Large intestine (tissue), 3 donors: ENCODE results near the gene HSPA4L. TPM values are rescaled to one million over a fixed set of nuclear protein-coding genes. Genes with fewer than 3 reads are reported as not detected.

Experiments
- DNase-seq, 2 donors: peaks; one replicate each; pipeline versions ENCODE4 v3.0.0 to v3.0.0-alpha.2; 2013
- H3K27ac ChIP-seq: one replicate; pipeline ENCODE4 v1.5.1; 2013; ENCODE audit warnings: low read length
- H3K27me3 ChIP-seq: 2 replicates; pipeline ENCODE4 v1.6.1; 2013; ENCODE audit warnings: low read length; ENCODE audit not compliant: control insufficient read depth, insufficient read depth
- H3K36me3 ChIP-seq: 2 replicates; pipeline ENCODE4 v1.6.1; 2013; ENCODE audit warnings: low read length; ENCODE audit not compliant: control insufficient read depth, insufficient read depth
- H3K4me1 ChIP-seq: one replicate; pipeline ENCODE4 v1.6.1; 2013; ENCODE audit warnings: low read length; ENCODE audit not compliant: control insufficient read depth, insufficient read depth
- H3K4me3 ChIP-seq: one replicate; pipeline ENCODE4 v1.5.1; 2013; ENCODE audit warnings: low read length
- H3K9me3 ChIP-seq: one replicate; pipeline ENCODE4 v1.6.1; 2013; ENCODE audit warnings: mild to moderate bottlenecking, low read depth, low read length, moderate library complexity; ENCODE audit not compliant: control insufficient read depth
- WGBS: methylation state at CpG from one replicate; pipeline ENCODE4 v1.1.5; 2013; ENCODE audit warnings: low lambda C conversion rate; ENCODE audit not compliant: insufficient coverage; 5-methylcytosine and 5-hydroxymethylcytosine counted together
- polyA plus RNA-seq: library from polyadenylated mRNA; unstranded; fragments of 120-200 nt; gene quantifications from one replicate; pipeline ENCODE4 v1.2.1, GENCODE V29; 2013

HSPA4L gene
- polyA plus RNA-seq, 1 donor: 2.1 TPM

DNA sequence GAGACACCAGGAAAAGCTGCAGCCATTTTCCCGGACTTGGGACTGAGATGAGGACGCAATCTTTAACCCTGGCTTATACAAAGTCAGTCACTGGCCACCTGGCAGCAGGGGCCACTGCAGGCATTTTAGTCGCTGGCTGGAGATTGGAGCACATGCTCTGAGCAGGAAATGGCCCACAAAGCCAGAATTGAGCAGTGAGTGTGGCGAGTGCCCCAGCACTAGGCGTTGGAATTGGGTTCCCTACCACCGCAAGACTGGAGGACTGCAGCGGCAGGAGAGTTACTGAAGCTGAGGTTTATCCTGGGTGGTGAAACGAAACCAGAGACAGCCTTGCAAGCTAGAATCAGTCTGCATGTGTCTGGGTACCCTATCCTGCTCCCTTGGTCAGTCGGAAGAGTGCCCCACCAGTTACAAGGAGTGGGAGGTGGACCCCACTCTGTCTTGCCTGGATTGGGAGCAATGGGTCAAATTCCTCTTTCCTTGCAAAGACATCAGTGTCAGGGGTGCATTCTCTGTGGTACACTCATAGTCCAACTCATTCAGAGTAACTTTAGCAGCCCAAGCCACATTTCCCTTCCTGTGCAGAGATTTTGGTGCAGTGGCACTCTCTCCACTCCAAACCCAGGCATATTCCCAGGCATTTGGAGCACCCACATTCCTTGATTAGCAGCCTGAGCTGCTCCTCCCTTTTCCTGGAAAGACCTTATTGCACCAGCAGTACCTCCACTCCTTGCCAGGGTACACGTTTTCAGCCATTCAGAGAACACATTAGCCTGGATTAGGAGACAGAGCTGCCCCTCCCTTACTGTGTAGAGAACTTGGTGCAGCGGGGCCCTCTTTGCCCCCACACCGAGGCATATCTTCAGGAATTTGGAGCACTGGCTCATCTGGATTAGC lies 61.8 kb downstream of the HSPA4L start:
- no peaks in the 10 kb centered on the region for H3K4me1 ChIP-seq
- no peak overlapping the region for H3K27ac ChIP-seq
- no peak overlapping the region for H3K4me3 ChIP-seq
- no CpG with 5 or more reads among the region's 12 CpGs for WGBS
- no peak for DNase-seq
- H3K9me3 ChIP-seq: peaks cover 9% of the 10 kb centered on the region
- H3K27me3 ChIP-seq: no peaks in the 10 kb centered on the region
- H3K36me3 ChIP-seq: no peaks in the 10 kb centered on the region

DNA sequence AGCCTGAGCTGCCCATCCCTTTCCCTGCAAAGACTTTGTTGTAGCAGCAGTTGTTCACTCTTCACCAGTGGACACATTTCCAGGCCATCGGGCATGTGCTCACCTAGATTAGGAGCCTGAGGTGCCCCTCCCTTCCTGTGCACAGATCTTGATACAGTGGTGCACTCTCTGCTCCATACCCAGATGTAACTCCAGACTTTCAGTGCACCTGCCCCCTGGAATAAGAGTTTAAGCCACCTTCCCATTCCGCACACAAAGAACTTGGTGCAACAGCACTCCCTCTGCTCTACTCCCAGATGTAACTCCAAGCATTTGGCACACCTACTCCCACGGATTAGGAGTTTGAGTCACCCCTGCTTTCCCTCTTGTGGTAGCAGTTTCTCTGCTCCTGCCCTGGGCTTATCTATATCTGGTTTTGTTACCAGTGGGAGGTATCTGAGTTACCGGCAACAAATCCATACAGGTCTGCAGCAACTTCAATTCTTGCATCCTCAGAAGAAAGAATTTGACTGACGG lies 62.5 kb downstream of the HSPA4L start:
- H3K9me3 ChIP-seq: peaks cover 14% of the 10 kb centered on the region
- no peaks in the 10 kb centered on the region for H3K27me3 ChIP-seq
- H3K4me1 ChIP-seq: no peaks in the 10 kb centered on the region
- 83% methylated on average over 2 of the region's 5 CpGs for WGBS
- no peak overlapping the region for H3K27ac ChIP-seq
- H3K36me3 ChIP-seq: no peaks in the 10 kb centered on the region
- H3K4me3 ChIP-seq: no peak overlapping the region
- no peak for DNase-seq

DNA sequence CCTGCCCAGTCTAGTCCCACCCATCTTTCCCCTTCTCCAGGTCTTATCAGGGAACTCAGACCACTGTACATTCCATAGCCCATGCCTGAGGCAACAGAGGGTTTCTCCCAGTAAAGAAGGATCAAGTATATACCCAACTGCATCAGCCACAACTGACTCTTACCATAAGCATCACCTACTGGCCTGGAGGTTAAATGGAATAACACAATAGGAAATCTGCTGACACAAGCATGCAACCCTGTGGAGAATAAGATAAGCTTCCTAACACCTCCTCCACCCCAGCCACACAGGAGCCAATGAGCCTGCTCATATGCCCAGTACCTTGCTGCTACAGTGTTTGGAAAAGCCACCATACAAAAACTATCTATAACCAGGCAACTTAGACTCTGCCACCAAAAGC lies 63.9 kb downstream of the HSPA4L start:
- no peak for DNase-seq
- Histone ChIP-seq H3K9me3 (peaks cover 21% of the 10 kb centered on the region), H3K27me3 (no peaks in the 10 kb centered on the region), H3K4me1 (no peaks in the 10 kb centered on the region), H3K4me3 (no peak overlapping the region), H3K27ac (no peak overlapping the region), H3K36me3 (no peaks in the 10 kb centered on the region)

DNA sequence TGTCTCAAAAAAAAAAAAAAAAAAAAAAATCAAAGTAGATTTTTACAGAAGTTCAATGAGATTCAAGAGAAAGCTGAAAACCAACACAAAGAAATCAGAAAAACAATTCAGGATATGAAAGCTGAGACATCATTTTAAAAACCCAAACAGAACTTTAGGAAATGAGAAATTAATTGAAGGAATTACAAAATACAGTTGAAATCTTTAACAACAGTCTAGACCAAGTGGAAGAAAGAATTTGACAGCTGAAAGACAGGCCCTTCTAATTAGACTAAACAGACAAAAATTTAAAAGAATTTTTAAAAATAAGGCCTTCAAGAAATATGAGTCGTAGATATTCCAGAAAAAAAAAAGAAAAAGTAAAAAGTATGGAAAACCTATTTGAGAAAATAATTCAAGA lies 64.6 kb downstream of the HSPA4L start:
- no peaks in the 10 kb centered on the region for H3K27me3 ChIP-seq
- no peaks in the 10 kb centered on the region for H3K36me3 ChIP-seq
- no peaks in the 10 kb centered on the region for H3K4me1 ChIP-seq
- DNase-seq: no peak
- peaks cover 21% of the 10 kb centered on the region for H3K9me3 ChIP-seq
- no peak overlapping the region for H3K27ac ChIP-seq
- WGBS: 100% methylated on average over 1 of the region's 1 CpG
- H3K4me3 ChIP-seq: no peak overlapping the region

DNA sequence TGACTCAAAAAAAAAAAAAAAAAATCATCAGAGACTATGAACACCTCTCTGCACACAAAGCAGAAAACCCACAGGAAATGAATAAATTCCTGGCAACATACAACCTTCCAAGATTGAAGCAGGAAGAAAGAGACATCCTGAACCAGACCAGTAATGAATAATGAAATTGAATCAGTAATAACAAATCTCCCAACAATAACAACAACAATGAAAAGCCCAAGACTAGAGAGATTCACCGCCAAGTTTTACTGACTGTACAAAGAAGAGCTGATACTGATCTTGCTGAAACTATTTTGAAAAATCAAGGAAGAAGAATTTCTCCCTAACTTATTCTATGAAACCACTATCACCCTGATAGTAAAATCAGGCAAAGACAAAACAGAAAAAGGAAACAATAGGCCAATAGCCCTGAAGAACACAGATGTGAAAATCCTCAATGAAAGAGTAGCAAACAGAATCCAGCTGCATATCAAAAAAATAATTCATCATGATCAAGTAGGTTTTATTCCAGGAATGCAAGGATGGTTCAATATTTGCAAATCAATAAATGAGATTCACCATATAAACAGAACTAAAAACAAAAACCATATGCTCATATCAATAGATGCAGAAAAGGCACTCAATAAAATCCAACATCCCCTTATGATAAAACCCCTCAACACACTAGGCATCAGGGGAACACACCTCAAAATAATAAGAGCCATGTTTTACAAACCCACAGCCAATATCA lies 67.5 kb downstream of the HSPA4L start:
- no peaks in the 10 kb centered on the region for H3K27me3 ChIP-seq
- H3K27ac ChIP-seq: no peak overlapping the region
- H3K36me3 ChIP-seq: no peaks in the 10 kb centered on the region
- WGBS: 100% methylated on average over 1 of the region's 1 CpG
- no peak overlapping the region for H3K4me3 ChIP-seq
- DNase-seq: no peak
- H3K4me1 ChIP-seq: no peaks in the 10 kb centered on the region
- peaks cover 29% of the 10 kb centered on the region for H3K9me3 ChIP-seq

DNA sequence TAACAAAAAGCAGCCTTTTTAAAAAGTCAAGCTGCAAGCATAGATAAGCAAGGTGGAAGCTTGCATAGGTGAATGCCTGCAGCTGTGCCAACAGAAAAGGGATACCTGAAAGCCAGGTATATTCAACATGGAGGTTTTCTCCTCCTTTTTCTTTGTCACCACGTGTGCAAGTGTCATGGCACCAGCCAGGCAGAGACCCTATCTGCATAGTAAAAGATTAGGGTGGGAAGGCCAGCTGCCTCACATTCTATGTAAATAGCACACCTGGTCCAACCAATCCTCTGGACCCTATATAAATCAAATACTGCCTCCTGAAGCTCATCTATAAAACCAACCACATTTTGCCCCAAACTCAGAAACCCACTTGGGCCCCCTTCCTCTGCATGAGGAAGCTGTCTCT lies 70.5 kb downstream of the HSPA4L start:
- Histone ChIP-seq H3K9me3 (peaks cover 29% of the 10 kb centered on the region), H3K27me3 (no peaks in the 10 kb centered on the region)
- no CpG with 5 or more reads among the region's 1 CpG for WGBS

DNA sequence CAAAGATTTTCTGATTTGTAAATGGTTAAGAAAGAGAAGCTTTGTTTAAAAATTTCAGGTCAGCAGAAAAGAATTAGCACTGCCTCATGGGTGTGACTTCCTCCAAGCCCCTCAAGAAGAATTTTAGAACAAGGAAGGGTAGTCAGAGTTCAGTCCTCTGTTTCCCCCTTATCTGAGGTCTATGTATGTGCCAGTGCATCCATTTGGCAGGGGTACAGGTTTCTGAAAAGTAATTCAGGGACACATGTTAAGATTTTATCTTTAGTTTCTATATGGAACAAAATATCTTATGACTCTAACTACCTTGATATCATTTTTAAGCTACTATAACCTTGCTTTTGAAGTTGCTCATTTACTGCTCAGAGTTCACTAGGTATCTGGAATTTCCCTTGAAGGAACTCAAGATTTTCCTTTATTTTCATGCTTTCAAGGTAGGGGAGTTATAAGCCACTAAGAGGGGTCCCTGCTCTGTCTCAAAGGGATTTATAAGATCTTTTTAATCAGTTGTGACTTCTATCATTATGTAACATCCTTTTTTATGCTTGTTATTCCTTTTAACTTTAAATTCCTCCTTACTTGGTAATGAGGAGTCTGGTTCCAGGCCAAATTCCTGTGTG lies 74.2 kb downstream of the HSPA4L start:
- H3K27me3 ChIP-seq: no peaks in the 10 kb centered on the region
- no peak for DNase-seq
- H3K4me3 ChIP-seq: no peak overlapping the region

More for the DNA sequence above, 70.5 kb downstream of the HSPA4L start:
- Histone ChIP-seq H3K4me1 (no peaks in the 10 kb centered on the region), H3K4me3 (no peak overlapping the region), H3K36me3 (no peaks in the 10 kb centered on the region), H3K27ac (no peak overlapping the region)
- no peak for DNase-seq

DNA sequence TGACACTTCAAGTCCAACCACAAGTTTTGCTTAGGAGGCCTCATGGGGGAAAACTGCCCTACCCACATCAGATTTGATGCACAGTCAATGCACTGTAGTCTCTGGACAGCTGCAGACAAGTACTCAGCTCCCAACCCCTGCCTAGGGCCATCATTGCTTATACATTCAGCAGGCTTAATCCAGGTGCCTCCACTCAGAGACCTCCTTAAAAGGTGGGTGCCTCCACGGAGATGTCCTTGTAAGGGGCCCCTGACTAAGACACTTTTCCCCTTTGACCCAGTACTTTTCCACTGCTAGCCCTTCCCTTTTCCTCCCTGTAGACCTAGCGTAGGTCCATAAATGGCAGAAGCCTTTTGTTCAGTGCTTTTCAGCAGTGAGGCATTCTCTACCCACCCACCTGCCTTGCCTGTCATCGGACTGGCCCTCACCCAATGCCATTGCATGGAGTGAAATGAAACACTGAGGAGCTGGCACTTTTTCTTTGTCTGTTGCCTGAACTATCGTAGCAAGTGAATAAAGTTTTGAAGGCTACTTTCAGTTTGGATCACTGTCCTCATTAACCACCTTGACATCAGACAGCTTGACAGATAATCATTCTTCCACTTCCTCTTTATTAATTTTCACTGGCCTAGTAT lies 74.8 kb downstream of the HSPA4L start:
- DNase-seq: peak in 1 of 2 donors; percentile 8
- Histone ChIP-seq H3K36me3 (no peaks in the 10 kb centered on the region), H3K4me3 (no peak overlapping the region), H3K27me3 (no peaks in the 10 kb centered on the region), H3K27ac (no peak overlapping the region), H3K4me1 (no peaks in the 10 kb centered on the region), H3K9me3 (peaks cover 8% of the 10 kb centered on the region)
- WGBS: 100% methylated on average over 1 of the region's 4 CpGs

More for the DNA sequence above, 74.2 kb downstream of the HSPA4L start:
- Histone ChIP-seq H3K36me3 (no peaks in the 10 kb centered on the region), H3K9me3 (peaks cover 8% of the 10 kb centered on the region), H3K4me1 (no peaks in the 10 kb centered on the region), H3K27ac (no peak overlapping the region)

DNA sequence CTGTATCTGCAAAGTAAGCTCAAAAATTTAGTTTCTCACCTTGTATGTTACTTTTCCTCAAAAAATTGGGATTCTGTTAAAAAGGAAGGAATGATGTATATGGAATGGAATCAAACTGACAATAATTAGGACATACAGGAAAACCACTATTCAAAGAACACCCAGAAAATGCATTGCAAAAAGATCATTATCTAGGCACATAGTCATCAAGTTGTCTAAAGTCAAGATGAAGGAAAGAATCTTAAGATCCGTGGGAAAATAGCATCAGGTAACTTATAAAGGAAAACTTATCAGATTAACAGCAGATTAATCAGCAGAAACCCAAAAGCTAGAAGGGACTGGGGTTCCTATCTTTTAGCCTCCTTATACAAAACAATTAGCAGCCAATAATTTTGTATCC lies 75.5 kb downstream of the HSPA4L start:
- 83% methylated on average over 1 of the region's 1 CpG for WGBS

DNA sequence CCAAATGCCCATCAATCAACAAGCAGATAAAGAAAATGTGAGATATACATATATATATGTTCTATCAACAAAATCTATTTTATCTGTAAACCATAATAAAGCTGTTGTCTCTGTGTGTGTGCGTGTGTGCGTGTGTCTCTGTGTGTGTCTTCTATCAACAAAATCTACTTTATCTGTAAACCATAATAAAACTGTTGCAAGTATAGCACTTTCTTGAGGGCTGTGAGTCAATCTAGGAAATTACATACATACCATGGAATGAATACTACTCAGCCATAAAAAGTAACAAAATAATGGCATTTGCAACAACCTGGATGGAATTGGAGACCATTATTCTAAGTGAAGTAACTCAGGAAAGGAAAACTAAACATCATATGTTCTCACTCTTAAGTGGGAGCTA lies 86.1 kb downstream of the HSPA4L start:
- no CpG with 5 or more reads among the region's 2 CpGs for WGBS
- H3K9me3 ChIP-seq: no peaks in the 10 kb centered on the region

More for the DNA sequence above, 75.5 kb downstream of the HSPA4L start:
- no peak for DNase-seq
- no peak overlapping the region for H3K4me3 ChIP-seq
- no peak overlapping the region for H3K27ac ChIP-seq
- no peaks in the 10 kb centered on the region for H3K36me3 ChIP-seq
- peaks cover 8% of the 10 kb centered on the region for H3K9me3 ChIP-seq
- no peaks in the 10 kb centered on the region for H3K4me1 ChIP-seq
- H3K27me3 ChIP-seq: no peaks in the 10 kb centered on the region

More for the DNA sequence above, 86.1 kb downstream of the HSPA4L start:
- no peaks in the 10 kb centered on the region for H3K36me3 ChIP-seq
- H3K27ac ChIP-seq: no peak overlapping the region
- no peak for DNase-seq
- H3K27me3 ChIP-seq: no peaks in the 10 kb centered on the region
- H3K4me3 ChIP-seq: no peak overlapping the region
- H3K4me1 ChIP-seq: no peaks in the 10 kb centered on the region
